IPS-18c (cell line): Measurements from ENCODE around the gene NTRK1.

Experiments used
- H3K4me3 ChIP-seq: 2 replicates; pipeline ENCODE4 v1.7.0; 2013; ENCODE audit warnings: low read depth, mild to moderate bottlenecking, low read length, moderate library complexity; ENCODE audit not compliant: insufficient read depth
- H3K9me3 ChIP-seq: one replicate; pipeline ENCODE4 v1.6.1; 2013; ENCODE audit warnings: mild to moderate bottlenecking, low read length, moderate library complexity; ENCODE audit not compliant: control insufficient read depth, insufficient read depth

Gene NTRK1

DNA sequence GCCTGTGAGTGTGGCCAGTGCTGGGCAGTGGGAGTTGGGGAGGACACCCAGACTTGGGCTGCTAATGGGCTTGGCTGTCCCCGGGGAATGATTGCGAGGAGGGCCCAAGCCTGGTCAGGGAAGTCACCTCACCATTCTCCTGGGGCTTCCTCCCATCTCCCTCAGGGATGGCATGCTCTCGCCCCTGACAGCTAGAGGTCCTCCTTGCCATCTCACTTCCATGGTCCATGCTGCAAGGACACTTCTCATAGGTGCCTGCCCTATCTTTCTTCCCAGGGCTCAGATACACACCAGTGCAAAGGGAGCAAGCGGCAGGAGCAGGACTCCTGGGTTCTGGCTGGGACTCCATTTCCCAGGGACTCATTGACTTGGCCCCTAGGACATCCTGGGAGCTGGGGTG lies 4.1 kb downstream of the NTRK1 start:
- no peak overlapping the region for H3K4me3 ChIP-seq

DNA sequence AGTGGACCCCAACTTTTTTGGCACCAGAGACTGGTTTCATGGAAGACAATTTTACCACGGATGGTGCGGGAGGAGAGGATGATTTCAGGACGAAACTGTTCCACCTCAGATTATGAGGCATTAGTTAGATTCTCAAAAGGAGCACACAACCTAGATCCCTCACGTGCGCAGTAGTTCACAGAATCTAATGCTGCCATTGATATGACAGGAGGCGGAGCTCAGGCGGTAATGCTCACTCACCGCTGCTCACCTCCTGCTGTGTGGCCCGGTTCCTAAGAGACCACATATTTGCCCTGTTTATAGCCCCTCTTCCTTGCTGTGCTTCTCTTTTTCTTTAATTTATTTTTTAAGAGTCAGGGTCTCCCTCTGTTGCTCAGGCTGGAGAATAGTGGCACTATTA lies 4.6 kb downstream of the NTRK1 start:
- no peaks in the 10 kb centered on the region for H3K9me3 ChIP-seq
- no peak overlapping the region for H3K4me3 ChIP-seq

More for the DNA sequence above, 4.1 kb downstream of the NTRK1 start:
- no peaks in the 10 kb centered on the region for H3K9me3 ChIP-seq

DNA sequence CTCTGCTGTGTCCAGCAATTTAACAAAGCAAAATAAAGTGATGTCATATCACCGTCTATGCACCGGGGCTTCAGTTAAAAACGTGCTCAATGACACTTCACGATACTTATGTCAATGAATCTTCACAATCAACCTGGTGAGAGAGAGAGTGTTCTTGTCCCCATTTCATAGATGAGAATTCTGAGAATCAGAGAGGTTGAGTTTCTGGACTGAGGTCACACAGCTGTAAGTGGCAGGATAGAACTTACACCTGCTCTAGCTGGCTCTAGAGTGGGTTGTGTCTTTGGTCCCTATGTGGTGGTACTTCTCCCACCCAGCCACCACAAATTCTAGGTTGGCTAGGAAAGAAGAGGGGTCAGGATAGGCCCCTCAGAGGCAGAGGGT lies 5.2 kb downstream of the NTRK1 start:
- Histone ChIP-seq H3K9me3 (no peaks in the 10 kb centered on the region), H3K4me3 (no peak overlapping the region)

GRCh38 chr1:156866249-156866909 lies 5.7 kb downstream of the NTRK1 start:
- Histone ChIP-seq H3K4me3 (no peak overlapping the region), H3K9me3 (no peaks in the 10 kb centered on the region)

GRCh38 chr1:156868341-156868740 lies 7.7 kb downstream of the NTRK1 start:
- Histone ChIP-seq H3K9me3 (no peaks in the 10 kb centered on the region), H3K4me3 (no peak overlapping the region)

DNA sequence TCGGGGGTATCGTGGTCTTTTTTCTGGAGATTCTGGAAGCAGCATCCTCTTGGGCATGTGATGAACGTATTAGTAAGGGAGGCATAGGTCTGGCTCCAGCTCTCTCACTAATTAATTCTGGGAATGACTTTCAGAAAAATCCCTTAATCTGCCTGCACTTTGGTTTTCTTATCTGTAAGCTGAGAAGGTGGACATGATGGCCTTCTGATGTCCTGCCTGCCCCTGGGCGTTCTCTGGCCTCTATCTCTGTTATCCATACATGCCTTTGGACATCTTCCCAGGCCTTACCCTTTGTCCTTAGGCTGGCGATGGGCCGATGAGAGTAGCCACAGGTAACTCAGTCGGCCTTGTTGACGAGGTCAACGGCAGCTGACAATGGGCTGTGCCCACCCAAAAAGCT lies 8.8 kb downstream of the NTRK1 start:
- H3K4me3 ChIP-seq = no peak overlapping the region
- no peaks in the 10 kb centered on the region for H3K9me3 ChIP-seq

DNA sequence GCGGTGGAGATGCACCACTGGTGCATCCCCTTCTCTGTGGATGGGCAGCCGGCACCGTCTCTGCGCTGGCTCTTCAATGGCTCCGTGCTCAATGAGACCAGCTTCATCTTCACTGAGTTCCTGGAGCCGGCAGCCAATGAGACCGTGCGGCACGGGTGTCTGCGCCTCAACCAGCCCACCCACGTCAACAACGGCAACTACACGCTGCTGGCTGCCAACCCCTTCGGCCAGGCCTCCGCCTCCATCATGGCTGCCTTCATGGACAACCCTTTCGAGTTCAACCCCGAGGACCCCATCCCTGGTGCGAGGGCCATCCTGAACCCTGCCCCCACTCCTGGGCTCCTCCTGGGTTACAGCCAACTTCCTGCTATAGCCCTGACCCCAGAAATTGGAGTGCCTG lies 13.0 kb downstream of the NTRK1 start:
- Histone ChIP-seq H3K9me3 (peaks cover 2% of the 10 kb centered on the region), H3K4me3 (no peak overlapping the region)

GRCh38 chr1:156874142-156874541 lies 13.5 kb downstream of the NTRK1 start:
- H3K4me3 ChIP-seq = no peak overlapping the region
- H3K9me3 ChIP-seq = peaks cover 2% of the 10 kb centered on the region

DNA sequence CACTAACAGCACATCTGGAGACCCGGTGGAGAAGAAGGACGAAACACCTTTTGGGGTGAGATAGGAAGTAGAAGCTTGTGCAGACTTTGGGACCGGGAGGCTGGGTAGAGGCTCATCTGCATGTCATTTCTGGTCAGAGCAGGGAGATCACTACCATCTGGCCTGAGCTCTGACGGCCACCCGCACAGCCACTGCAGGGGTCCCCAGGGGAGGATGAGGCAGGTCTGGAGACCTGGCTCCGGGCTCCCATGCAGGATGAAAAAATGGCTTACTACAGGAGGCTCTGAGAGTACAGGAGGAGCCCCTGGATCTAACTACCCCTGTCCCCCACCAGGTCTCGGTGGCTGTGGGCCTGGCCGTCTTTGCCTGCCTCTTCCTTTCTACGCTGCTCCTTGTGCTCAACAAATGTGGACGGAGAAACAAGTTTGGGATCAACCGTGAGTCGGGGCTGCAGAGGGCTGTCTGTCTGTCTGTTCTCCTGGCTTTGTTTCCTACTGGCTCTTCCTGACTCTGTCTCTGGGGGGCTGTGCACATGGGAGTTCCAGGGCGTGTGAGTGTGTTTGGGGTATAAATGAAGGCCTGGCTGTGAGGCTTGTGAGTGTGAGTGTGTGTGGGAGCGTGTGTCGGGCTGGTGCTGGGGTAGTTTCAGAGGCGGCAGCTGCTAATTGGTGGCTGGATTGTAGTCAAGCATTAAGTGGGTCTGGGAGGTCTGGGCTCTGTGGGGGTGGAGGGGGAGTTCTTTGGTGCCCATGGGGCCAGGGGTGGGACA lies 14.1 kb downstream of the NTRK1 start:
- no peak overlapping the region for H3K4me3 ChIP-seq
- H3K9me3 ChIP-seq = peaks cover 2% of the 10 kb centered on the region

- no peak overlapping the region for H3K4me3 ChIP-seq
- H3K9me3 ChIP-seq = peaks cover 2% of the 10 kb centered on the region
Measured at GRCh38 chr1:156875341-156875615, 14.6 kb downstream of the NTRK1 start.

- H3K9me3 ChIP-seq = peaks cover 2% of the 10 kb centered on the region
- no peak overlapping the region for H3K4me3 ChIP-seq
Measured at GRCh38 chr1:156876281-156876680, 15.6 kb downstream of the NTRK1 start.

DNA sequence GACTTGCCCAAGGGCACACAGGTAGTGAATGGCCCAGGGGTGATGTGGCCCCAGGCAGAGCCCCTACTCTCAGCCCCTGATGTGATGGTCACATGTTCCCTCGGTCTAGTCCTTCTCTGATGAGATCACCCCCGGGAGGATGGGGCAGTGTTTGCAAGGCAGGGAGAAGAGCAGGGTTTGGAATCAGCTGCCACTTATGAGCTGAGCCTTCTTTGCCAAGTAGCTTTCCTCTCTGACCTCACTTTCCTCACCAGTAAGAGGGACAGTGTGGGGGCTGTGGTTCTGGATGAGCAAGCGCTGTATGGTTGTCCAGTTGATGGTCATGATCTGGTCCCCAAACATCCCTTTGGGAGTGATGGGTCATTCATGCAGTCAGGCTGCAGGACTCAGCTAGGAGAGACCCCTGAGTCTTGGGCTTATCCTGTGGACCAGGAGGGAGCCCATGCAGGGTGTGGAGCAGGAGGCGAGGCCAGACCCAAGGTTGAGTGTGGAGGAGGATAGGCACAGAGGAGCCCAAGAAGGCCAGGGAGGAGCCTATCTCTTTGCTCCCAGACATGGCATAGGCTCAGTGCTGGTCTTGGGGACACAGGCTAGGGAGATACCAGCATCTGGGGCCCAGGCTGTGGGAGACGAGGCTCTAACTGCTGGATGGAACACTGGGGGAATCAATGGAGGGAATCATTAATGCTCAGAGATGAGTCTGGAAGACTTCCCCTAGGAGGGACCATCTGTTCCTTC lies 16.9 kb downstream of the NTRK1 start:
- Histone ChIP-seq H3K9me3 (peaks cover 2% of the 10 kb centered on the region), H3K4me3 (no peak overlapping the region)

- H3K4me3 ChIP-seq = no peak overlapping the region
Measured at GRCh38 chr1:156879876-156880275, 19.2 kb downstream of the NTRK1 start.

GRCh38 chr1:156880473-156880872 lies 19.8 kb downstream of the NTRK1 start:
- Histone ChIP-seq H3K9me3 (peaks cover 2% of the 10 kb centered on the region), H3K4me3 (no peak overlapping the region)

More at GRCh38 chr1:156879876-156880275, 19.2 kb downstream of the NTRK1 start:
- peaks cover 2% of the 10 kb centered on the region for H3K9me3 ChIP-seq

DNA sequence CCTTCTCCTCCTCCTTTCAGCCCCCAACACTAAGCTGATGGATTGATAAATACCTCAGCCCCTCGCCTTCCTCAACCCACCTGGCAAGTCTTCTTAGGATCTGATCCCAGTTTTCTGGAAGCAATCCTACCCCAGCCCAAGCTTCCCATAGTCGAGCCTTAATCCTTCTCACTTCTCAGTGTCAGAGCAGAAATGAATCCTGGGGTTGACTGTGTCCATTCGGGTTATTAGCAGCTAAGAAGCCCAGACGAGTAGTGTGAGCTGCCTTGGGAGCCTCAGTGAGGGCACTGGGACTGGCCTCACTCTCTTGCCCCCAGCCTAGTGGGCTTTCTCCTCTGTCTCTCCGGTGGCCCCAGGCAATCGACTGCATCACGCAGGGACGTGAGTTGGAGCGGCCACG lies 20.4 kb downstream of the NTRK1 start:
- Histone ChIP-seq H3K4me3 (no peak overlapping the region), H3K9me3 (peaks cover 2% of the 10 kb centered on the region)

DNA sequence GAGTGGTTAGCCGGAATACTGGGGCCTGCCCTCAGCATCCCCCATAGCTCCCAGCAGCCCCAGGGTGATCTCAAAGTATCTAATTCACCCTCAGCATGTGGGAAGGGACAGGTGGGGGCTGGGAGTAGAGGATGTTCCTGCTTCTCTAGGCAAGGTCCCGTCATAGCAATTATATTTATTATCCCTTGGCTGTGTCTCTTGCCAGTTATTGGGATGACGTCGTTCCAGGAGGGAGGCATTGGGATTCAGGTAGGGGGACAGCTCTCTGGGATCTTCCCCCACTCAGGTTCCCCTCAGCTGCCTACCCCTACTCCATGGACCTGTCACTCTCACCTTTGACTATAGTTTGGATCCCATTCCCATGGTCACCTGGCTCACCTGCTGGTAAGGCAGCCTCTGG lies 21.0 kb downstream of the NTRK1 start:
- H3K9me3 ChIP-seq = peaks cover 2% of the 10 kb centered on the region
- H3K4me3 ChIP-seq = no peak overlapping the region

DNA sequence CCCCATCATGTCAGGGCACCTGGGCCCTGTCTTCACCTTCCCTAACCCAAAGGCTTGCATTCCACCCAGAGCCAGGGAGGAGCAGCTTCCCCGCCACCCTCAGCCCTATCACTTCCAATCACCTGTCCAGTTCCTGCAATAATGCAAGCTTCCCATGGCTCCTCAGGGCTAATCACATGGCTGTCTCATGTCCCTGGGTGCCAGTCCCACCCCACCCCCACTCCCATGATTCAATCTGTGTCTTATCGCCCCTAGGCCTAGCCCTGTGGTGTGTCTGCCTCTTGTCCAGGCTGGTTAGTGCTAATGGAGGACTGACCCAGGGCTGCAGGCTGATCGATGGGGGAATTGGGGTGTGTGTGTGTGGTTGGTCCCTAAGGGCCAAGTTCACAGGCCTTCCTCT lies 21.9 kb downstream of the NTRK1 start:
- H3K9me3 ChIP-seq = peaks cover 2% of the 10 kb centered on the region

DNA sequence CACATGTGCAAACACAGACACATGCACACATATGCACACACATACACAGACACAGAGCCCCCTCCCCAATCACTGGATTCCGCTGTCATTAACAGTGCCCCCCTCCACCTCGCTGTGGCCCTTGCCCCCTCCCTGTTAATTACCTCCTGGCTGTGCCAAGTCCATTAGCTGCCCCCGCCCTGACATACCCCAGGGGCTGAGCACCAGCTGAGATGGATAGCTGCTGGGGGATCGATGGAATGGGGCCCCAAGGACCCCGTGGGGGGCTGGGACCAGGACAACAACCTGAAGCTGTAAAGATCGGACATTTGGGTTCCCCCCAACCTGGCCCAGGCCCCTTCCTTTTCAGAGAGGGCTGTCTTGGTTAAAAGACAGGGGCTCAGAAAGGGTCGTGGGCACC lies 23.3 kb downstream of the NTRK1 start:
- H3K9me3 ChIP-seq = no peaks in the 10 kb centered on the region
- H3K4me3 ChIP-seq = no peak overlapping the region

More for the DNA sequence above, 21.9 kb downstream of the NTRK1 start:
- H3K4me3 ChIP-seq = no peak overlapping the region
